Nephron progenitor cell (in vitro differentiated cells): ENCODE results near the gene NID2.

Experiments used
- DNase-seq: peaks from one replicate; pipeline ENCODE4 v3.0.0; 2021
- H3K27ac Mint-ChIP-seq: 2 replicates; pipeline ENCODE4 v1.8.0; 2021; ENCODE audit warnings: mild to moderate bottlenecking, moderate library complexity, mixed read lengths
- H3K27me3 Mint-ChIP-seq: 2 replicates; pipeline ENCODE4 v1.8.0; 2021; ENCODE audit warnings: mild to moderate bottlenecking, low read depth, mixed read lengths; ENCODE audit not compliant: poor library complexity
- H3K36me3 Mint-ChIP-seq: 2 replicates; pipeline ENCODE4 v1.8.0; 2021; ENCODE audit warnings: low read depth, mixed read lengths
- H3K4me1 Mint-ChIP-seq: 2 replicates; pipeline ENCODE4 v1.8.0; 2021; ENCODE audit warnings: mixed read lengths
- H3K4me3 Mint-ChIP-seq: 2 replicates; pipeline ENCODE4 v1.8.0; 2021; ENCODE audit warnings: mild to moderate bottlenecking, moderate library complexity, mixed read lengths
- H3K9me3 Mint-ChIP-seq: 2 replicates; pipeline ENCODE4 v1.8.0; 2021; ENCODE audit warnings: mild to moderate bottlenecking, moderate library complexity, mixed read lengths
- TF ChIP-seq, protein P1 (sequence below): fragments of 200-600 bp; sonication (generic); IDR thresholded peaks from 2 replicates; pipeline ENCODE4 v1.5.0; 2021; ENCODE audit warnings: antibody characterized with exemption

The NID2 gene

DNA sequence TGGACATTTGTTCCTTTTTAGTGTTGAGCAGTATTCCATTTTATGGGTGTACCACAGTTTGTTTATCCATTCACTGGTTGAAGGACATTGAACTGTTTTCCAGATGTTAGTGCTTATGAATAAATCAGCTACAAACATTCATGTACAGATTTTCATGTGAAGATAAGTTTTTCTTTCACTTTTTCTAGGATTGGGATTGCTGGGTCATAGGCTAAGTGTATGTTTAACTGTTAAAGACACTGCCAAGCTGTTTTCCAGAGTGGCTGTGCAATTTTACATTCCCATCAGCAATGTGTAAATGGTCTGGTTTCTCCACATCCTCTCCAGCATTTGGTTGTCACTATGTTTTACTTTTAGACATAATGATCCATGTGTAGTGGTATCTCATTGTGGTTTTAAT is 14.0 kb upstream of the NID2 start:
- TF ChIP-seq, protein P1, sequence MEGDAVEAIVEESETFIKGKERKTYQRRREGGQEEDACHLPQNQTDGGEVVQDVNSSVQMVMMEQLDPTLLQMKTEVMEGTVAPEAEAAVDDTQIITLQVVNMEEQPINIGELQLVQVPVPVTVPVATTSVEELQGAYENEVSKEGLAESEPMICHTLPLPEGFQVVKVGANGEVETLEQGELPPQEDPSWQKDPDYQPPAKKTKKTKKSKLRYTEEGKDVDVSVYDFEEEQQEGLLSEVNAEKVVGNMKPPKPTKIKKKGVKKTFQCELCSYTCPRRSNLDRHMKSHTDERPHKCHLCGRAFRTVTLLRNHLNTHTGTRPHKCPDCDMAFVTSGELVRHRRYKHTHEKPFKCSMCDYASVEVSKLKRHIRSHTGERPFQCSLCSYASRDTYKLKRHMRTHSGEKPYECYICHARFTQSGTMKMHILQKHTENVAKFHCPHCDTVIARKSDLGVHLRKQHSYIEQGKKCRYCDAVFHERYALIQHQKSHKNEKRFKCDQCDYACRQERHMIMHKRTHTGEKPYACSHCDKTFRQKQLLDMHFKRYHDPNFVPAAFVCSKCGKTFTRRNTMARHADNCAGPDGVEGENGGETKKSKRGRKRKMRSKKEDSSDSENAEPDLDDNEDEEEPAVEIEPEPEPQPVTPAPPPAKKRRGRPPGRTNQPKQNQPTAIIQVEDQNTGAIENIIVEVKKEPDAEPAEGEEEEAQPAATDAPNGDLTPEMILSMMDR, result no peak
- H3K27ac Mint-ChIP-seq, result no peak overlapping the region
- peaks cover 12% of the 10 kb centered on the region for H3K36me3 Mint-ChIP-seq
- peaks cover 23% of the 10 kb centered on the region for H3K9me3 Mint-ChIP-seq
- DNase-seq, result no peak
- peaks cover 4% of the 10 kb centered on the region for H3K27me3 Mint-ChIP-seq
- H3K4me1 Mint-ChIP-seq, result peaks cover 34% of the 10 kb centered on the region
- no peak overlapping the region for H3K4me3 Mint-ChIP-seq

DNA sequence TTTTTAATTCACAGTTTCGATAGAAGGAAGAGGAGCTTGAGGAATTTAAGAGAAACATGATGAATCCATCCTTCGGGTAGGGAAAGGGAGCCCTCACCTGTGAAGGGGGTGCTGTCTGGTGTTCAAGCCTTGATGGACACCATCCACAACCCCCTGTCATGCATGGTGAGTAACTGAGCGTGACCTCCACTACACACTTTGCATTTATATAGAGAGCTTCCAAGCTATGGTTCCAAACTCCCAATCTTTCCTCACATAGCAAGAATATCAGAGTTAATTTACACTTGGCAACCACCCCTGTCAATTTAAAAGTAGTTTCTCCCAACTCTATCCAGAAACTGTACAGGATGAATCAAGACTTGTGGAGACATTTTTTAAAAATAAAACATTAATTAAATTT is 13.1 kb upstream of the NID2 start:
- peak overlapping the region; percentile 13 for H3K4me3 Mint-ChIP-seq
- TF ChIP-seq, protein P1, result no peak
- no peak for DNase-seq
- H3K27me3 Mint-ChIP-seq, result peaks cover 4% of the 10 kb centered on the region
- H3K36me3 Mint-ChIP-seq, result peaks cover 12% of the 10 kb centered on the region
- H3K9me3 Mint-ChIP-seq, result peaks cover 22% of the 10 kb centered on the region
- H3K4me1 Mint-ChIP-seq, result peaks cover 34% of the 10 kb centered on the region
- H3K27ac Mint-ChIP-seq, result peak overlapping the region; percentile 28

DNA sequence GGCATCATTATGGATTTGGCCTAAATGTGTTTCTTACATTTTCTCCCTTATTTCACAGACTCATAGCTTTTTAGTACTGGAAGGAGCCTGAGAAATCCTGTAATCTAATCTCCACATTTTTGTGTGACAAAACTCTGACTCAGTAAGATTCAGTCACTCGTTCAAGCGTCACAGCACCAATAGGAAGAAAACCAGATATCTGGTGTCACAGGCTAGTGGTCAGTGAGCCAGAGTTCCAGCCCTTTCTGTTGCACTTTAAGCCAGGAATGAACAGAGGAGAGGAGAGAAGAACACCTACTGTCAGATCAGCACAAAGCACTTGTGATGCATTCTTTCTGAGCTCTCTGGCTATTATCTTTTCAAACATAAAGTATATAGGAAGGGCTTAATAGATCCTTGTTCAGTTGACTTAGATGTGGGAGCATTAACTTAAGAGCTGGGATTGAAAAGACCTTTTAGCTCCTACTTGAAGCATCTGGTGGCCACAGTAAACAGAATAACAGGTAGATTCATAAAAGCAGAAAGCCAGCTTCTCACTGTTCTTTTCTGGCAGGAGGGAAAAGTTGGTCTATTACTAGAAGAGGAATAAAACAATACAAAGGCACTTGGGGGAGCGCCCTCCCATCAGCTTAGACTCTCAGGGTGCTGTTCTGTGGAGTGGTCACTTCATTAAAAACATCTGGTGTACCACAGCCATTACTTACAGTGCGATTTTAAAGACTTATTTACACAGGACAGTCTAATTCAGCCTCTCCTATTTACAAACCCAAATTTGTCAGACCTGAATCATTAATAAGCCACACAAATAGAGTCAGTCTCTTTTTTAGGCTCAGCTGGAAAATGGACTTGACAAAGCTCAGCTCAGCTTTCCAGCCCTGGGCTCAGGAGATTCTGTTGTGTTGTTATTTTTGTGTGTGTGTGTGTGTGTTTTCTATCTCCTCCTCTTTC is 12.2 kb upstream of the NID2 start:
- peaks cover 34% of the 10 kb centered on the region for H3K4me1 Mint-ChIP-seq
- H3K27me3 Mint-ChIP-seq, result peaks cover 7% of the 10 kb centered on the region
- H3K4me3 Mint-ChIP-seq, result peak overlapping the region; percentile 39
- peak; percentile 5 for DNase-seq
- H3K27ac Mint-ChIP-seq, result peak overlapping the region; percentile 57
- H3K36me3 Mint-ChIP-seq, result peaks cover 12% of the 10 kb centered on the region
- TF ChIP-seq, protein P1, result no peak
- H3K9me3 Mint-ChIP-seq, result peaks cover 22% of the 10 kb centered on the region

DNA sequence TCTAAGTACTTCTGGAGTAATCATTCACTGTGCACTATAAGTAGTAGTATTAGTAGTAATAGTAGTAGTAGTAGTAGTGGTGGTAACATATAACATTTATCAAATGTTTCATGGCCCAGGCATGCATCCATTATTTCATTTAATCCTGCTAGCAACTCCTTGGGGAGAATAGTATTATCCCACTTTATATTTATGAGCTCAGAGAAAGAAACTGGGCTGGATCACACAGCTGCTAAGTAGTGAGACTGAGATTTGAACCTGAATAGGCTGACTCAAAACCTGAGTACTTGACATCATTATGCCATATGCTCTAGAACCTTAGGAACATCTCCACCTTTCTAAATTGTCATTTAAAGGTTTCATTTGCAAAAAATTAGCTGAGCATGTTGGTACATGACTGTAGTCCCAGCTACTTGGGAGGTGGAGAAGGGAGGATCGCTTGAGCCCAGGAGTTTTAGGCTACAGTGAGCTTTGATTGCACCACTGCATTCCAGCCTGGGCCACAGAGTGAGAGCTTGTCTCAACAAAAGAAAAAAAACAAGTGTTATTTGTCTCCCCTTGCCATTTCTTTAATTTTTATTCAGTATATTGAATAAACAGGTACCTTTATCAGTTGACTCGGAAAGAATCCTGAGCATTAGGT is 11.4 kb upstream of the NID2 start:
- DNase-seq, result no peak
- Mint-ChIP-seq H3K4me3 (peak overlapping the region; percentile 39), H3K9me3 (peaks cover 15% of the 10 kb centered on the region), H3K27ac (peak overlapping the region; percentile 57), H3K27me3 (peaks cover 7% of the 10 kb centered on the region), H3K36me3 (peaks cover 9% of the 10 kb centered on the region), H3K4me1 (peaks cover 38% of the 10 kb centered on the region)
- TF ChIP-seq, protein P1, result no peak

DNA sequence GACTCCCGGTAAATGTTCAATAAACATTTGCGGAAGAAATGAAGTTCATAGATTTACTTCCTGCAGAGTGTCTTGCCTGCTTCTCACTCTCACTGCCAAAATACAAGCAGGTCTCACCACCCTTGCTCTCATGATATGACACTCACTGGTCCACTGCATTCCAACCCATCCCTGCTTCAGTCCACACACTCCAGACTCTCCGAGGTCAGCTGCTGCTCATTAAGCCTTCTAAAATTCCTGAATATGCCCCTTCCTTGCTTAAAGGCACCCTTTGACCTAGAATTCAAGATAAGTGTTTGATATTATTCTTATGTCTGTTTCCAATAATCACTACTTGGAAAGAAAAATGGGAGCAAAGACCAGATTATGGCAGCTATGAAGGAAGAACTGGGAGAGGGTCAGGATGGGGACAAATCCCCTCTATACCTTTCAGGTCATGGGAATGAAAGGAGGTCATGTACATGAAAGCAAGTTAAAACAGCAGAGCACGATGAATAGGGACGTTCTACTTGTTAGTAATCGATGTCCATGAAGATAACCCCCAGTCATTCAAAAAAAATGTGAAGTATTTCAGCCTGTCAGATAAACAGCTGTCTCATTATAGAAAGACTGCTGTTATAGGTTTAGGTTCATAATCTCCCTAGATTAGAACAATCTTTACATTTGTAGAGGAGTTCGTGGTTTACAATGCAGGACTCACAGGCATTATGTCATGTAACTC is 10.5 kb upstream of the NID2 start:
- no peak for DNase-seq

More for the DNA sequence above, 10.5 kb upstream of the NID2 start:
- H3K9me3 Mint-ChIP-seq, result peaks cover 6% of the 10 kb centered on the region
- H3K4me1 Mint-ChIP-seq, result peaks cover 41% of the 10 kb centered on the region
- H3K36me3 Mint-ChIP-seq, result peaks cover 3% of the 10 kb centered on the region
- TF ChIP-seq, protein P1, result no peak
- no peak overlapping the region for H3K4me3 Mint-ChIP-seq
- H3K27ac Mint-ChIP-seq, result peak overlapping the region; percentile 3
- H3K27me3 Mint-ChIP-seq, result peaks cover 7% of the 10 kb centered on the region
